H9 (cell line): ENCODE results near the gene APP. TPM values are rescaled to one million over a fixed set of nuclear protein-coding genes. Genes with fewer than 3 reads are reported as not detected.

ENCODE experiments used
- DNase-seq: peaks from one replicate; pipeline ENCODE4 v3.0.0-alpha.2; 2017
- H2AFZ ChIP-seq: one replicate; pipeline ENCODE4 v1.6.1; 2013; ENCODE audit warnings: mild to moderate bottlenecking, low read length, control low read depth, moderate library complexity
- H2AK5ac ChIP-seq: 2 replicates; pipeline ENCODE4 v1.6.1; 2013; ENCODE audit warnings: low read length, control low read depth, mixed read lengths; ENCODE audit not compliant: insufficient read length
- H2BK120ac ChIP-seq: one replicate; pipeline ENCODE4 v1.6.1; 2013; ENCODE audit warnings: low read depth, mild to moderate bottlenecking, low read length, control low read depth, inconsistent platforms; ENCODE audit not compliant: poor library complexity, severe bottlenecking
- H2BK12ac ChIP-seq: 2 replicates; pipeline ENCODE4 v1.6.1; 2013; ENCODE audit warnings: low read length, control low read depth, mixed read lengths, low read depth; ENCODE audit not compliant: insufficient read length
- H2BK15ac ChIP-seq: 2 replicates; pipeline ENCODE4 v1.6.1; 2013; ENCODE audit warnings: low read depth, low read length, control low read depth
- H2BK20ac ChIP-seq: one replicate; pipeline ENCODE4 v1.6.1; 2013; ENCODE audit warnings: low read depth, mild to moderate bottlenecking, low read length, control low read depth, inconsistent platforms; ENCODE audit not compliant: poor library complexity, severe bottlenecking
- H2BK5ac ChIP-seq: 2 replicates; pipeline ENCODE4 v1.6.1; 2013; ENCODE audit warnings: low read length, control low read depth, mixed read lengths; ENCODE audit not compliant: insufficient read length
- H3K14ac ChIP-seq: 2 replicates; pipeline ENCODE4 v1.6.1; 2013; ENCODE audit warnings: low read length, control low read depth; ENCODE audit not compliant: insufficient read depth
- H3K18ac ChIP-seq: 2 replicates; pipeline ENCODE4 v1.6.1; 2013; ENCODE audit warnings: low read depth, mild to moderate bottlenecking, mixed read lengths, low read length, control low read depth; ENCODE audit not compliant: insufficient read length
- H3K23ac ChIP-seq: 2 replicates; pipeline ENCODE4 v1.6.1; 2013; ENCODE audit warnings: low read length, control low read depth, mixed read lengths, low read depth; ENCODE audit not compliant: insufficient read length
- H3K23me2 ChIP-seq: 2 replicates; pipeline ENCODE4 v1.6.1; 2013; ENCODE audit warnings: low read depth, mild to moderate bottlenecking, mixed read lengths, low read length, control low read depth; ENCODE audit not compliant: insufficient read length, poor library complexity, severe bottlenecking
- H3K27ac ChIP-seq: 2 replicates; pipeline ENCODE4 v1.5.1; 2013; ENCODE audit warnings: low read length, control low read depth, mixed read lengths, low read depth; ENCODE audit not compliant: insufficient read length
- H3K27me3 ChIP-seq: 2 replicates; pipeline ENCODE4 v1.6.1; 2013; ENCODE audit warnings: low read length, control low read depth, inconsistent platforms; ENCODE audit not compliant: insufficient read depth
- H3K4ac ChIP-seq: 2 replicates; pipeline ENCODE4 v1.6.1; 2013; ENCODE audit warnings: low read depth, mild to moderate bottlenecking, control low read depth, inconsistent platforms, low read length, moderate library complexity
- H3K4me1 ChIP-seq: 2 replicates; pipeline ENCODE4 v1.6.1; 2013; ENCODE audit warnings: low read length, control low read depth, inconsistent platforms; ENCODE audit not compliant: insufficient read depth
- H3K4me2 ChIP-seq: 2 replicates; pipeline ENCODE4 v1.6.1; 2013; ENCODE audit warnings: low read length, control low read depth, mixed read lengths; ENCODE audit not compliant: insufficient read length, insufficient read depth
- H3K56ac ChIP-seq: 2 replicates; pipeline ENCODE4 v1.6.1; 2013; ENCODE audit warnings: low read depth, mild to moderate bottlenecking, mixed read lengths, low read length, control low read depth; ENCODE audit not compliant: insufficient read length
- H3K79me1 ChIP-seq: 2 replicates; pipeline ENCODE4 v1.6.1; 2013; ENCODE audit warnings: low read depth, mild to moderate bottlenecking, moderate library complexity, low read length, control low read depth, inconsistent platforms; ENCODE audit not compliant: insufficient read depth, poor library complexity, severe bottlenecking
- H3K79me2 ChIP-seq: 2 replicates; pipeline ENCODE4 v1.6.1; 2013; ENCODE audit warnings: low read length, control low read depth, inconsistent platforms; ENCODE audit not compliant: insufficient read depth
- H3K9ac ChIP-seq: 2 replicates; pipeline ENCODE4 v1.6.1; 2013; ENCODE audit warnings: low read length, control low read depth, mixed read lengths; ENCODE audit not compliant: insufficient read length; ENCODE audit errors: extremely low read depth
- H3K9me3 ChIP-seq: one replicate; pipeline ENCODE4 v1.6.1; 2013; ENCODE audit warnings: low read depth, low read length, inconsistent platforms; ENCODE audit not compliant: control insufficient read depth
- H3T11ph ChIP-seq: one replicate; pipeline ENCODE4 v1.6.1; 2013; ENCODE audit warnings: mild to moderate bottlenecking, low read length, control low read depth, inconsistent platforms
- H4K20me1 ChIP-seq: one replicate; pipeline ENCODE4 v1.6.1; 2013; ENCODE audit not compliant: control insufficient read depth, insufficient read length, insufficient read depth
- H4K5ac ChIP-seq: 2 replicates; pipeline ENCODE4 v1.6.1; 2013; ENCODE audit warnings: low read depth, mild to moderate bottlenecking, mixed read lengths, low read length, control low read depth; ENCODE audit not compliant: insufficient read length
- H4K8ac ChIP-seq: replicated peaks from 2 replicates; pipeline ENCODE4 v1.6.1; 2013; ENCODE audit warnings: low read length, control low read depth, mixed read lengths, low read depth; ENCODE audit not compliant: insufficient read length
- H4K91ac ChIP-seq: 2 replicates; pipeline ENCODE4 v1.6.1; 2013; ENCODE audit warnings: low read depth, mild to moderate bottlenecking, moderate library complexity, mixed read lengths, low read length, control low read depth; ENCODE audit not compliant: insufficient read length
- H3K27ac Mint-ChIP-seq, 3 experiments: 2 replicates in 2 of 3; 3 replicates in 1 of 3; pipeline ENCODE4 v1.8.0; 2020 to 2021; ENCODE audit warnings: mixed read lengths in 3 of 3, mild to moderate bottlenecking in 1 of 3, moderate library complexity in 1 of 3
- H3K27me3 Mint-ChIP-seq: 2 replicates; pipeline ENCODE4 v1.8.0; 2021; ENCODE audit warnings: low read depth, mild to moderate bottlenecking, moderate library complexity, mixed read lengths
- H3K36me3 Mint-ChIP-seq, 3 experiments: 2 replicates in 2 of 3; 3 replicates in 1 of 3; pipeline ENCODE4 v1.8.0; 2020 to 2021; ENCODE audit warnings: low read depth in 3 of 3, mixed read lengths in 3 of 3; ENCODE audit not compliant: insufficient read depth in 1 of 3
- H3K4me1 Mint-ChIP-seq, 2 experiments: 2 replicates each; pipeline ENCODE4 v1.8.0; 2020; ENCODE audit warnings: mixed read lengths in 2 of 2
- H3K4me3 Mint-ChIP-seq, 2 experiments: 2 replicates in 1 of 2; 3 replicates in 1 of 2; pipeline ENCODE4 v1.8.0; 2020 to 2021; ENCODE audit warnings: mild to moderate bottlenecking in 2 of 2, mixed read lengths in 2 of 2, moderate library complexity in 1 of 2
- H3K9me3 Mint-ChIP-seq, 2 experiments: 2 replicates in 1 of 2; 3 replicates in 1 of 2; pipeline ENCODE4 v1.8.0; 2020; ENCODE audit warnings: mild to moderate bottlenecking in 2 of 2, mixed read lengths in 2 of 2, moderate library complexity in 1 of 2
- WGBS: extraction: QIAGEN DNeasy Blood & Tissue Kit; methylation state at CpG from one replicate; pipeline ENCODE4 v1.1.7; 2013; ENCODE audit warnings: missing lambda C conversion rate, low lambda C conversion rate, mixed read lengths; ENCODE audit not compliant: insufficient read length; ENCODE audit errors: extremely low coverage; 5-methylcytosine and 5-hydroxymethylcytosine counted together
- total RNA-seq: library from RNA; stranded (reverse); gene quantifications from 2 replicates; pipeline ENCODE4 v1.2.1, GENCODE V29; 2021
- TF ChIP-seq, protein P1 (sequence below): fragments of 200-600 bp; sonication (generic); conservative IDR thresholded peaks from 3 replicates; pipeline ENCODE4 v1.8.0; 2021; ENCODE audit warnings: antibody characterized with exemption, mild to moderate bottlenecking

APP gene
- total RNA-seq, 1 experiment from 2014 or later: 380 TPM

GRCh38 chr21:26080211-26080610 lies 90.4 kb downstream of the APP start:
- Mint-ChIP-seq H3K36me3 (peaks cover 7 to 18% (median 9%) of the 10 kb centered on the region in 3 experiments; a peak in 6 of 7 replicates), H3K27me3 (no peaks in the 10 kb centered on the region)

More at GRCh38 chr21:26080211-26080610, 90.4 kb downstream of the APP start:
- Histone ChIP-seq H3K9me3 (no peaks in the 10 kb centered on the region), H4K5ac (no peak overlapping the region), H2BK20ac (no peak overlapping the region), H3K9ac (no peak overlapping the region), H2BK15ac (no peak overlapping the region), H4K8ac (no peak overlapping the region), H2AK5ac (no peak overlapping the region), H2BK5ac (no peak overlapping the region), H4K91ac (no peak overlapping the region), H3K23me2 (no peaks in the 10 kb centered on the region), H2AFZ (no peak overlapping the region), H4K20me1 (no peaks in the 10 kb centered on the region), H2BK120ac (no peak overlapping the region), H3K27me3 (no peaks in the 10 kb centered on the region), H3K79me2 (peaks cover 19% of the 10 kb centered on the region; the same call in 1 of the 2 replicates), H3K4ac (no peak overlapping the region), H3K79me1 (peaks cover 3% of the 10 kb centered on the region), H3T11ph (no peak overlapping the region), H3K18ac (no peak overlapping the region), H3K27ac (peak overlapping the region; percentile 95), H3K4me2 (no peak overlapping the region), H2BK12ac (no peak overlapping the region), H3K14ac (no peak overlapping the region), H3K56ac (no peak overlapping the region), H3K4me1 (peaks cover 5% of the 10 kb centered on the region; the same call in 1 of the 2 replicates), H3K23ac (no peak overlapping the region)
- TF ChIP-seq, protein P1, sequence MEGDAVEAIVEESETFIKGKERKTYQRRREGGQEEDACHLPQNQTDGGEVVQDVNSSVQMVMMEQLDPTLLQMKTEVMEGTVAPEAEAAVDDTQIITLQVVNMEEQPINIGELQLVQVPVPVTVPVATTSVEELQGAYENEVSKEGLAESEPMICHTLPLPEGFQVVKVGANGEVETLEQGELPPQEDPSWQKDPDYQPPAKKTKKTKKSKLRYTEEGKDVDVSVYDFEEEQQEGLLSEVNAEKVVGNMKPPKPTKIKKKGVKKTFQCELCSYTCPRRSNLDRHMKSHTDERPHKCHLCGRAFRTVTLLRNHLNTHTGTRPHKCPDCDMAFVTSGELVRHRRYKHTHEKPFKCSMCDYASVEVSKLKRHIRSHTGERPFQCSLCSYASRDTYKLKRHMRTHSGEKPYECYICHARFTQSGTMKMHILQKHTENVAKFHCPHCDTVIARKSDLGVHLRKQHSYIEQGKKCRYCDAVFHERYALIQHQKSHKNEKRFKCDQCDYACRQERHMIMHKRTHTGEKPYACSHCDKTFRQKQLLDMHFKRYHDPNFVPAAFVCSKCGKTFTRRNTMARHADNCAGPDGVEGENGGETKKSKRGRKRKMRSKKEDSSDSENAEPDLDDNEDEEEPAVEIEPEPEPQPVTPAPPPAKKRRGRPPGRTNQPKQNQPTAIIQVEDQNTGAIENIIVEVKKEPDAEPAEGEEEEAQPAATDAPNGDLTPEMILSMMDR: no peak
- no CpG with 5 or more reads among the region's 6 CpGs for whole genome bisulfite sequencing
- peaks cover 47 to 52% of the 10 kb centered on the region in 2 experiments for H3K4me1 Mint-ChIP-seq
- no peak for DNase-seq
- H3K27ac Mint-ChIP-seq: peak overlapping the region in 2 of 3 experiments; percentile 53 to 89; a peak in 3 of 7 replicates
- no peaks in the 10 kb centered on the region for H3K9me3 Mint-ChIP-seq
- no peak overlapping the region for H3K4me3 Mint-ChIP-seq
